DMS79 treated with DMSO at 0.1 percent for 48 hours (cell line): Measurements from ENCODE around the gene C1orf146.
"Not testable (repeated sequence)": the region's sequence is repeated elsewhere in the genome, so short reads cannot be mapped to it uniquely, and the experiment has no call there.

Source experiments
- DNase-seq: peaks from one replicate; lab custom pipeline; 2025; lab: John Stamatoyannopoulos, UW

C1orf146 gene, protein sequence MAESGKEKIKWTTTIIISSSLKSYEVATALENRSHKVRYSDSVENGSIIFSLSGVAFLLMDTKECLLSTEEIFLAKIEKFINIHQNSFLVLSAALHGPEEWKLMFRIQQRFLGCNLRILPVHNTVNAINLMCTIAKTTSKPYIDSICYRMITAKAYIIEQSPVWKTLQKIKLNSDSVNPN

DNA sequence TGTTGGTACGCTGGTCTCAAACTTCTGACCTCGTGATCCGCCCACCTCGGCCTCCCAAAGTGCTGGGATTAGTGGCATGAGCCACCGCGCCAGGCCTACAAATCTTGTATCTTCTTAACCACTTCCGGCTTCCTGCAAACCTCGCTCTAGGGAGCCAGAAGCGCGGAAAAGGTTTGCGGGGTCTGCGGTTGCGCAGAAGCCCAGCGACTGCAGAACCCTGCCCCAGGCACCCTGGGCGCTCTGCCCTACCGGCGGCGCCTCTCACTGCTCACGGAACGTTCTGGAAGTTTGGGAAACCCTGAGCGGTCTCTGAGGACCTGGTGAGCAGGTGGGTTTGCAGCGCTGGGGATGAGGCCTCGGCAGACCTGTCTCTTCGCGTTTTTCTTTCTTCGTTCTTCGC, at the start of gene C1orf146:
C1orf146 (plus strand) TSS at position 195 of the 400 bp plus-strand sequence. CDS start 13,506 bp downstream, outside the sequence.
- no peak for DNase-seq

GRCh38 chr1:92168657-92169056, 49.1 kb upstream of the C1orf146 start:
- DNase-seq = no peak

DNA sequence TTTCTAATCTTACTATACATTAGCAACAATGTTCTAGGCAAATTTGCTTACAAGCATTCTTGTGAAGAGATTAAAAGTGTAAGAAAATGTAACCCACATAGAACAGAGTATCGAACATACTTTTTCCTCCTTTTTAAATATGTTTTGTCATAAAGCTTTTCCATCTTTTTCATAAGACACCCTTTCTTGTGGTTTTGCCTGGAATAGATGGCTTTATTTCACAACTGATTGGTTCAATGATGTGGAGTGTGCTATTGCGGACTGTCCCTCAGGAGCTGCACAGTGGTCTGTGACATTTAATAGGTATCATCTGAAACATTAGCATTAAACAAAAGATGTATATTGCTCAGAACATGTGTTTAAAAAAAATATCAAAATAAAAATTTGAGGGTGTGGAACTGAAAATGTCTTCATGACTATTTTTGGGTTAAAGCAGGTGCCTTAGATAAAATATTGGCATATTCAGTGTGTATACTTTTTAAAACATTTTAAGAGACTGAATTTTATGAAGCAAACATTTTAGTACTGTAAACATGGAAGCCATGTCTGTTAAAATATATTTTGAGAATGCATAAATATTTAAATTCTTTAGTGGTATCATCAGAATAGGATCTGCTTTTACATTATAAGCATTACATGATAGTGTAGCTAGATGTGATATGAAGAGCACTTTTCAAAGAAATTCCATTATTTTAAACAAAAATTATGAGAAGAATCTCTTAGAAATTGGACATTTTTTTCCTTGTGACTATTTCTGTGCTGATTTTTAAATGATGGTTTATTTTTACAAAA, 48.3 kb upstream of the C1orf146 start:
- DNase-seq = no peak

- DNase-seq = no peak
Observed at GRCh38 chr1:92184632-92185031, 33.1 kb upstream of the C1orf146 start.

GRCh38 chr1:92186081-92186480, 31.6 kb upstream of the C1orf146 start:
- DNase-seq = no peak

GRCh38 chr1:92188436-92189255, 29.1 kb upstream of the C1orf146 start:
- no peak for DNase-seq

DNA sequence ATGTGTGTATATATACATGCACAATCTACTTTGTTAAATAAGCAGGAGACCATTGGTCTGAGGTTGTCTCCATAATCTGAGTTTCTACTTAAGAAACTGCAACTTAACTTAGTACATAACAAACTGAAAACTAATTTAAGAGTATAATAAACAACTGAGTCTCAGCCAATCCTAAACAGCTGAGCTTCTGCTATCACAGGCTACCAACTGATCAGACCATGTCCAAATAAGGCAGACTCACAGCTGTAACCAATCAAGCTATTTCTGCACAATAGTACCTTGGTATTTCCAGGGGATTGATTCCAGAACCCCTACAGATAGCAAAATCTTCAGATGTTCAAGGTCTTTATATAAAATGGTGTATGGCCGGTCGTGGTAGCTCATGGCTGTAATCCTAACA, 26.0 kb upstream of the C1orf146 start:
- DNase-seq = no peak

DNA sequence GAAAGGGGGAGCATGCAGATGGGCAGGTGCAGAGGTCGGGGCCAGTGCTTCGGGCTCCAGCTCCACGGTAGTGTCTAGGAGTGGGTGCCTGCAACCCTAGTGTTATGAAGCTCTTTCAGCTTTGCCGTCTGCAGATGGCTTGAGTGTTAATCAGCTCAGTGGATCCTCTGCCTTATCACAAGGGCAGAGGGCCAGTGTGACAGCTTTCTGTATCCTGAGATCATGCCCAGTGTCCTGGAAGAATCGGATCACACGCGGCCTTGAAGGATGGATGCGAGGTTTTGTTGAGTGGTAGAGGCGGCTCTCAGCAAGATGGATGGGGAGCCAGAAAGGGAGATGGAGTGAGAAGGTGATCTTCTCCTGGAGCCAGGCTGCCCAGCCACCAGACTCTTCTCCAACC, 25.5 kb upstream of the C1orf146 start:
- DNase-seq = no peak

DNA sequence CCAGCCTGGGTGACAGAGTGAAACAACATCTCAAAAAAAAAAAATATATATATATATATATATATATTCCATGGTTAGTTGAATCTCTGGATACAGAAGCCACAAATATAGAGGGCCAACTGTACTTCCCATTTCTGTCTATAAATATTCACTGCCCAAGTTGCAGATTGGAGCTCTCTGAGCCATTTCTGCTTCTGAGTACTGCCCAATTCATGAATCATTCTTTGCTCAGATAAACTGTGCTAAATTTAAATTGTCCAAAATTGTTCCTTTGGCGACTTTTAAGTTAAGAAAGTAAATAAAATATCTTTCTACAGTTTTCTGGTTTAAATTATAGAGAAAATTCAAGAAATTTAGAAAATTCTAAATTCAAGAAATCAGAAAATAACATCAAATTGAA, 23.2 kb upstream of the C1orf146 start:
- no peak for DNase-seq

DNA sequence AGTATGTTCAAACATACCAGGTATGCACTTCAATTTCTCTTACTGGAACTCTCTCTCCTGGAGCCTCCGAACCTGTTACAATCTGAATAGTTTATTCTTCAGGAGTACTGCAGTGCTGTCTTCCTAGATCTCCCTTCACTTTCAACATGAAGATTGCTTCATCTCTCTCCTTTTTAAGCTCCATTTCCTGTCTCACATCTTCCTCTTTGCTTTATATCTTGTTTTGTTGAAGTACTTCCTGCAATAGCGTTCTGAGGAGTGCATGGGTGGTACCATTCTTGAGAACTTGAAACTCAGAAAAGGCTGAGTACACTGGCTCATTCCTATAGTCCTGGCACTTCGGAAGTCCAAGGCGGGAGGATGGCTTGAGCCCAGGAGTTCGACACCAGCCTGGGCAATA, 15.7 kb upstream of the C1orf146 start:
- DNase-seq = no peak

GRCh38 chr1:92203105-92203504, 14.6 kb upstream of the C1orf146 start:
- DNase-seq = no peak

- DNase-seq = no peak
Observed at GRCh38 chr1:92210701-92211100, 7.0 kb upstream of the C1orf146 start.

GRCh38 chr1:92211166-92211565, 6.5 kb upstream of the C1orf146 start:
- DNase-seq = no peak

- no peak for DNase-seq
Observed at GRCh38 chr1:92218559-92218958, 844 bp downstream of the C1orf146 start.

DNA sequence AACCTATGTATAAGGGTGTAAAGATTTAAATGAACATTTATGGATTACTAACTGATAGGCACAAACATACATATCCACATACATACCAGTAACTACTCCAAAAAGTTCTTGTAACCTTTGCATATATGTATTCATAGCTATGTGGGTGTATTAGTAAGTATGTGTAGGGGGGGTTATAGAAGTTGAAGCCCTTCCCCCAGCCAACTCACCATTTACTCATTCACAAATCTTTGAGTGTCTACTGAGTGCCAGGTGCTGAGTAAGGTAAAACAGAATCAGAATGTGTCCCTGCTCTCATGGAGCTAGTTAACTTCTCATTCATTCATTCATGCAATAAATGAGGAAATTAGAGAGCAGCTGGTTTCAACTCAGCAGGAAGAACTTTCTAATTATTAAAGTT, 1.3 kb downstream of the C1orf146 start:
- no peak for DNase-seq

- no peak for DNase-seq
Observed at GRCh38 chr1:92228401-92228800, 10.7 kb downstream of the C1orf146 start.

GRCh38 chr1:92230736-92231135, 13.0 kb downstream of the C1orf146 start:
- no peak for DNase-seq

DNA sequence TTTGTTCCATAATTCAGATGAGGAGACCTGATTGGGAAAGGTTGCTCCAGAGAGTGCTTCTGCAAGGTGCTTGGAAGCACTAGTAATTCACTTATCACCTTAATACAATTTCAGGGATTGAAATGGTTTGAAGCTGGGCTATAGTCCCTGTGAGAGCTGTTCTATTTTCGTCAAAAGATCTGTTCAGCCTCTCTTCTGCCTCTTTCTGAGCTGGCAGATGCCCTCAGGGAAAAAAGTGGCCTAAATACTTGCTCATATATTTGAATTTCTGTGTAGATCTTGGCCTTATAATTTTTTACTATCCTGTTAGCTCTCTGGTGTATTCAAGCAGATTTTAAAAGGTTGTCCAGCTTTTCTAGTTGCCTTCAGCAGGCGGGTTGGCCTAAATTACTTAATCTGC, 22.3 kb downstream of the C1orf146 start:
- DNase-seq = no peak

DNA sequence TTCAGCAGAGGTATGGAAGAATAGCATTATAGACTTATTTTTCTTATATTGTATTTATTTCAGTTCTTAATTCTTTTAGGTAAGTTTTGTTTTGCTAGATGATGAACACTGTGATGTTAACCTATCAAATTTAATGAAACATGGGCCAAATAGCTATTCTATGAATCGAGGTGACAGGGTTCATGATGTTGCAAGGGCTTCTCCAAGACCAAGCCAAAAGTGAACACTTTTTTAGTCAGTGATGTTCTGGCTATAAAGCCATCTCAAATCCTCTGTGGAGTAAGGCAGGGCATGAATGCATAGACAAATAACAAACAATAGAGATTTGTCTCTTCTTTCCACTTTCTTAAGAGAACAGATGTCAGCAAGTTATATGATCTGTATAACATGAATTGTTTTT, 26.7 kb downstream of the C1orf146 start:
- no peak for DNase-seq

DNA sequence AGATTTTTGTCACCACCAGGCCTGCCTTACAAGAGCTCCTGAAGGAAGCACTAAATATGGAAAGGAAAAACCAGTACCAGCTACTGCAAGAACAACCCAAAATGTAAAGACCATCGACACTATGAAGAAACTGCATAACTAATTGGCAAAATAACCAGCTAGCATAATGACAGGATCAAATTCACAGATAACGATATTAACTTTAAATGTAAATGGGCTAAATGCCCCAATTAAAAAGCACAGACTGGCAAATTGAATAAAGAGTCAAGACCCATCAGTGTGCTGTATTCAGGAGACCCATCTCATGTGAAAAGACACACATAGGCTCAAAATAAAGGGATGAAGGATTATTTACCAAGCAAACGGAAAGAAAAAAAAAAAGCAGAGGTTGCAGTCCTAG, 37.0 kb downstream of the C1orf146 start:
- not testable (repeated sequence) for DNase-seq

GRCh38 chr1:92259350-92259749, 41.6 kb downstream of the C1orf146 start:
- no peak for DNase-seq

- DNase-seq = no peak
Observed at GRCh38 chr1:92262516-92262915, 44.8 kb downstream of the C1orf146 start.

DNA sequence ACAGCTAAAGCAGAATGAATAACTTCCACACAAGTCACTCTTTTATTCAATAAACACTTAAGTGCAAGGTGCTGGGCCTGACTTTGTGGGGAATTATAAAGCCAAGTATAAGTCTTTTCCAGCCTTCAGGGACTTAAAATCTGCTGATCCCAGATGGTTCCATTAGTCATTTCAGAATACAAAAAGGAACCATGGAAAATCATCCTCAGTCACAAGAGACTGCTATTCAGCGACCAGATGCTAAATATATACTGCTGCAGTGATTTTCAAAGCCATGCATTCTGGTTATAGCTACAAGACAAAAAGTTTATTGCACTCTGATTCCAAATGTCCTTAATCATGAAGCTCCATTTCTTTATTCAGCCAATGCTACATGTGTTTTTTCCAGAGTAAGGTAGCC, 55.3 kb downstream of the C1orf146 start:
- DNase-seq = no peak
